Adrenal gland (tissue), 12 donors: ENCODE results near the gene ZNF562. TPM values are rescaled to one million over a fixed set of nuclear protein-coding genes. Genes with fewer than 3 reads are reported as not detected.
"Not testable (repeated sequence)": the region's sequence is repeated elsewhere in the genome, so short reads cannot be mapped to it uniquely, and the experiment has no call there.

Source experiments
- DNase-seq, 7 donors: peaks; one replicate each; pipeline ENCODE4 v3.0.0-alpha.2; 2019 to 2020
- H3K27ac ChIP-seq, 5 donors: fragments of 200-600 bp; sonication (generic) in 4 of 5; 1 replicate in 3 of 5; 2 replicates in 2 of 5; pipeline versions ENCODE4 v1.5.1 to v1.8.0; 2016 to 2020; ENCODE audit warnings: mild to moderate bottlenecking in 1 of 5
- H3K27me3 ChIP-seq: fragments of 200-600 bp; 2 replicates; pipeline ENCODE4 v1.8.0; 2021
- H3K36me3 ChIP-seq, 2 donors: fragments of 200-600 bp; replicated peaks in 1 of 2; 1 replicate in 1 of 2; 2 replicates in 1 of 2; pipeline versions ENCODE4 v1.5.1 to v1.8.0; 2018 to 2022
- H3K4me1 ChIP-seq, 2 donors: fragments of 200-600 bp; replicated peaks in 1 of 2; 1 replicate in 1 of 2; 2 replicates in 1 of 2; pipeline versions ENCODE4 v1.5.1 to v1.8.0; 2018 to 2021
- H3K4me3 ChIP-seq, 4 donors: fragments of 200-600 bp; sonication (generic) in 3 of 4; one replicate each; pipeline ENCODE4 v1.5.1; 2016 to 2018
- H3K9me3 ChIP-seq, 3 donors: fragments of 200-600 bp; sonication (generic) in 1 of 3; replicated peaks in 1 of 3; 1 replicate in 2 of 3; 2 replicates in 1 of 3; pipeline versions ENCODE4 v1.5.1 to v1.8.0; 2016 to 2021
- POLR2A ChIP-seq, 2 donors: fragments of 450-650 bp; IDR thresholded peaks; one replicate each; pipeline ENCODE4 v1.6.1; 2017; ENCODE audit warnings: antibody characterized with exemption in 2 of 2, mild to moderate bottlenecking in 2 of 2, moderate library complexity in 1 of 2
- WGBS, 4 donors: extraction: QIAGEN DNeasy Blood & Tissue Kit in 2 of 4; methylation state at CpG; one replicate each; pipeline versions ENCODE4 v1.1.5 to v1.1.7; 2013 to 2017; 5-methylcytosine and 5-hydroxymethylcytosine counted together
- intact Hi-C, 2 donors: fragments of 100-400 bp; cut with DNase I; formaldehyde crosslinking; loops; one replicate each; pipeline versions ENCODE4 v1.14.1 to v1.15.0; 2022 to 2023
- polyA plus RNA-seq, 3 donors: library from polyadenylated mRNA; stranded (reverse); fragments of 200-250 nt in 2 of 3; fragments of 350-450 nt in 1 of 3; fragmentation: Illumina TruSeq in 1 of 3; extraction: RNeasy Lipid Tissue Mini Kit (QIAGEN cat#74804) in 1 of 3; gene quantifications; one replicate each; pipeline ENCODE4 v1.2.3, GENCODE V29; 2013 to 2014
- total RNA-seq, 9 donors: library from RNA; depleted of rRNA in 4 of 9; stranded (reverse); fragments of >200 nt in 4 of 9; fragments of 120-200 nt in 1 of 9; fragmentation: NEBNext Ultra II Directional in 1 of 9; extraction: Animal tissue kit (Norgen Biotek cat#: 25700) in 1 of 9; gene quantifications; one replicate each; pipeline versions ENCODE4 v1.1.0 to v1.2.4, GENCODE V29; 2013 to 2023
- TF ChIP-seq, protein P1 (sequence below), 6 experiments: fragments of 450-650 bp in 4 of 6; fragments of 200-600 bp in 2 of 6; sonication (generic) in 1 of 6; IDR thresholded peaks; 1 replicate in 5 of 6; 2 replicates in 1 of 6; pipeline versions ENCODE4 v1.5.1 to v1.8.0; 2016 to 2021; ENCODE audit warnings: antibody characterized with exemption in 6 of 6, mild to moderate bottlenecking in 2 of 6, moderate library complexity in 1 of 6
- donor health status: healthy with polysubstance abuse.
- donor health status: Bipolar disorder and iron deficiency.
- donor health status: DM: yes; HTN: yes; CAD: no.
- donor health status: DM: no; HTN: no; CAD: no.
- donor health status: DM: no; HTN: no; CAD: no.
- donor health status: DM: yes; HTN: yes; CAD: no.

ZNF562 gene
- total and polyA plus RNA-seq, 12 donors: 3.4 to 35.1 (median 23.2) TPM

DNA sequence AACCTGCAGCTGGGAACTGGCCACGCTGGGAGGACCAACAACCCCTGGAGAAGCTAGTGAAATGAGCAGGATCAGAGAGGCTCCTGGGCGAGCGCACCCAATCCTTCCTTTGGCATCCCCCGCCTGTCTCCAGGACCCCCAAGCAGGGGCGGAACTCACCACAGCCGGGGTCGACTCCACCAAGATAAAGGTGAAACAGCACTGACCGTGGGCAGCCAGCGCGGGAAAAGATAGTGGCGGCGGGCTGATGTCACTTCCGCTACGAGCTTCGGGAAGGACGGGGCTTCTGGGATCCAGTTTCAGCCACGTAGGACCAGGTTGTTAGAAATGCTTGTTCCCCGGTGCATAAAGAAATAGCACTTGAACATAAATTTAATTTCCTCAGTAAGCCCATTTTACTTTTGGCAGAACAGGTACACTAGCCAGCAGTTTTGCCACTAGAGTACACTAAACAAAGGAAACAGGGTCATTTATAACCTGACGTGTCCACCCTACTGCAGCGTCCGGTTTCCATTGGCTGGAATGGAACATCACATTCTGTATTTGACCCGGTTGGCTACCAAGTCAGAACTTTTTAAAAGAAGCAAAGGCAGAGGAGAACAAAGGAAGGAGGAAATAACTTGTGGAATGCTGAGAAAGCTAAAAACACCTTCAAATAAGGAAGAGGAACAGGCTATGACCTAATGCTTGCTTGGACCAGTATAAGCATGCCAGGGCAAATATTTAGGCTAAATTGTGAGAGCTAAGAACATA lies 25.5 kb upstream of the ZNF562 start:
- no peaks in the 10 kb centered on the region for H3K9me3 ChIP-seq
- WGBS, 4 donors: 82 to 89% (median 88%) methylated on average over 20 to 22 of the region's 22 CpGs
- DNase-seq: no peak
- intact Hi-C loops: no loop called here
- no peak overlapping the region for H3K4me3 ChIP-seq
- no peaks in the 10 kb centered on the region for H3K36me3 ChIP-seq
- H3K27ac ChIP-seq: peak overlapping the region in 1 of 5 donors; percentile 8
- H3K27me3 ChIP-seq: no peaks in the 10 kb centered on the region
- no peak for TF ChIP-seq POLR2A (IDR thresholded peaks at IDR 0.05)
- TF ChIP-seq, protein P1, sequence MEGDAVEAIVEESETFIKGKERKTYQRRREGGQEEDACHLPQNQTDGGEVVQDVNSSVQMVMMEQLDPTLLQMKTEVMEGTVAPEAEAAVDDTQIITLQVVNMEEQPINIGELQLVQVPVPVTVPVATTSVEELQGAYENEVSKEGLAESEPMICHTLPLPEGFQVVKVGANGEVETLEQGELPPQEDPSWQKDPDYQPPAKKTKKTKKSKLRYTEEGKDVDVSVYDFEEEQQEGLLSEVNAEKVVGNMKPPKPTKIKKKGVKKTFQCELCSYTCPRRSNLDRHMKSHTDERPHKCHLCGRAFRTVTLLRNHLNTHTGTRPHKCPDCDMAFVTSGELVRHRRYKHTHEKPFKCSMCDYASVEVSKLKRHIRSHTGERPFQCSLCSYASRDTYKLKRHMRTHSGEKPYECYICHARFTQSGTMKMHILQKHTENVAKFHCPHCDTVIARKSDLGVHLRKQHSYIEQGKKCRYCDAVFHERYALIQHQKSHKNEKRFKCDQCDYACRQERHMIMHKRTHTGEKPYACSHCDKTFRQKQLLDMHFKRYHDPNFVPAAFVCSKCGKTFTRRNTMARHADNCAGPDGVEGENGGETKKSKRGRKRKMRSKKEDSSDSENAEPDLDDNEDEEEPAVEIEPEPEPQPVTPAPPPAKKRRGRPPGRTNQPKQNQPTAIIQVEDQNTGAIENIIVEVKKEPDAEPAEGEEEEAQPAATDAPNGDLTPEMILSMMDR (IDR thresholded peaks at IDR 0.05): no peak
- no peaks in the 10 kb centered on the region for H3K4me1 ChIP-seq

DNA sequence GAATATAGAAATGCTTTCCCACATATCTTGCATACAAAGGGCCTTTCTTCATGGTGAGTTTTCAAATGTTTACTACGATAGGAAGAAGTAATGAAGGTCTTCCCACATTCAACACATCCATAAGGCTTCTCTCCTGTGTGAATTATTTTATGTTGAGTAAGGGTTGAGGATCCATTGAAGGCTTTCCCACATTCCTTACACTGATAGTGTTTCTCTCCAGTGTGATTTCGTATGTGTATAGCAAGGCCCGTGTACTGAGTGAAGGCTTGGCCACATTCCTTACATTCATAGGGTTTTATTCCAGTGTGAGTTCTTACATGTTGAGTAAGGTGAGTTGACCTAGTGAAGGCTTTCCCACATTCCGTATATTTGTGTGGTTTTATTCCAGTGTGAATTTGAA lies 15.4 kb upstream of the ZNF562 start:
- H3K27ac ChIP-seq, H3K36me3 ChIP-seq, H3K4me3 ChIP-seq, DNase-seq, intact Hi-C loops, H3K27me3 ChIP-seq, H3K9me3 ChIP-seq, H3K4me1 ChIP-seq: not testable (repeated sequence)
- WGBS, 4 donors: 61 to 70% (median 65%) methylated on average over 4 of the region's 4 CpGs

DNA sequence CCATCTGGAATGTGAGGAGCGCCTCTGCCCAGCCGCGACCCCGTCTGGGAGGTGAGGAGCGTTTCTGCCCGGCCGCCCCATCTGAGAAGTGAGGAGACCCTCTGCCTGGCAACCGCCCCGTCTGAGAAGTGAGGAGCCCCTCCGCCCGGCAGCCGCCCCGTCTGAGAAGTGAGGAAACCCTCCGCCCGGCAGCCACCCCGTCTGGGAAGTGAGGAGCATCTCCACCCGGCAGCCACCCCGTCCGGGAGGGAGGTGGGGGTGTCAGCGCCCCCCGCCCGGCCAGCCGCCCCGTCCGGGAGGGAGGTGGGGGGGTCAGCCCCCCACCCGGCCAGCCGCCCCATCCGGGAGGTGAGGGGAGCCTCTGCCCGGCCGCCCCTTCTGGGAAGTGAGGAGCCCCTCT lies 5.1 kb upstream of the ZNF562 start:
- intact Hi-C loops, H3K4me1 ChIP-seq, H3K27ac ChIP-seq, DNase-seq, H3K27me3 ChIP-seq, H3K4me3 ChIP-seq, H3K36me3 ChIP-seq, H3K9me3 ChIP-seq: not testable (repeated sequence)
- WGBS, 4 donors: 92 to 100% (median 95%) methylated on average over 1 to 24 of the region's 30 CpGs

DNA sequence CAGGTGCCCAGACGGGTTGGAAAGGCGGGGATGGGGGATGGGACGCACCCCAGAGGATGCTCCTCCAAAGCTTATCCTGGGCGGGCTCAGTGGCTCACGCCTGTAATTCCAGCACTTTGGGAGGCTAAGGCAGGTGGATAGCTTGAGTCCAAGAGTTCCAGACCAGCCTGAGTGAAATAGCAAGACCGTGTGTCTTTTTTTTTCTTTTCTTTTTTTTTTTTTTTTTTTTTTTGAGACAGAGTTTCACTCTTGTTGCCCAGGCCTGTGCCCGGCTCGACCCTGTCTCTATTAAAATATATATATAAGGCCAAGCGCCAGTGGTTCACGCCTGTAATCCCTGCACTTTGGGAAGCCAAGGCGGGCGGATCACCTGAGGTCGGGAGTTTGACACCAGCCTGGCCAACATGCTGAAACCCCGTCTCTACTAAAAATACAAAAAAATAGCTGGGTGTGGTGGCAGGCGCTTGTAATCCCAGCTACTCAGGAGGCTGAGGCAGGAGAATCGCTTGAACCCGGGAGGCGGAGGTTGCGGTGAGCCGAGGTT lies 530 bp upstream of the ZNF562 start:
- H3K9me3 ChIP-seq: peaks cover 0 to 17% (median 0%) of the 10 kb centered on the region in 3 donors
- H3K4me1 ChIP-seq, intact Hi-C loops, H3K27me3 ChIP-seq, H3K36me3 ChIP-seq: not testable (repeated sequence)
- peak overlapping the region; percentile 89 to 97 (median 94) for H3K27ac ChIP-seq
- peak overlapping the region; percentile 73 to 93 (median 86) for H3K4me3 ChIP-seq
- 55 to 62% (median 60%) methylated on average over 19 to 20 of the region's 20 CpGs for WGBS, 4 donors
- peak in 1 of 7 donors; percentile 26 for DNase-seq

DNA sequence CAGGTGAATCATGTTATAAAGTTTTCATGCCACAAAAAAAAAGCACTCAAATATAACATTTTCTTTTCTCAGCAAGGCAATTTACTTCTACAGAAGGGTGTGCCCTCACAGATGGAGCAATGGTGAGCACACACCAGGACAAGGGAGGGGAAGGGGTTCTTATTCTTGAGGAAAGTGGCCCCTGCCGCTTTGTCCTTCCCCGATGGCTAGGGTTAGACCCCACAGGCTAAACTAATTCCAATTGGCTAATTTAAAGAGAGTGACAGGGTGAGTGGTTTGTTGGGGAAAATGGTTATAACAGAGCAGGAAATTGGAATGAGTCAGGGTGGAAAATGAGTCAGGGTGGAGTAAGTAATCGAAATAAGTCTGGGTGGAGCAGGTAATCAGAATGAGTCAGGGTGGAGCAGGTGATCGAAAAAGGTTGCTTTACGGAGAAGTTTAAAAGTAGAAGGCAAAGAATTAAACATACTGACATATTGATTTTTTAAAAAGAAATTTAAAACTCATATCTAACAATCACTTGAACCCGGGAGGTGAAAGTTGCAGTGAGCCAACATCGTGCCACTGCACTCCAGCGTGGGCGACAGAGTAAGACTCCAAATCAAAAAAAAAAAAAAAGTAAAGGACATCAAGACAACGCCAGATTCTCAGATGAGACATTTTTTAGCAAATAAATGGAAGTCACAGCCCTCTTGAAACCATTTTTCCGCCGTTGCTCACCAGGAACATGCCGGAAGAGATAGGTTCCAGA lies 813 bp downstream of the ZNF562 start:
- H3K4me3 ChIP-seq: peak overlapping the region; percentile 73 to 93 (median 86)
- TF ChIP-seq, protein P1 (IDR thresholded peaks at IDR 0.05): no peak
- no peak for TF ChIP-seq POLR2A (IDR thresholded peaks at IDR 0.05)
- WGBS, 4 donors: 33 to 37% (median 34%) methylated on average over 13 of the region's 13 CpGs
- H3K27me3 ChIP-seq: no peaks in the 10 kb centered on the region
- H3K4me1 ChIP-seq: no peaks in the 10 kb centered on the region
- DNase-seq: no peak
- H3K9me3 ChIP-seq: peaks cover 0 to 18% (median 0%) of the 10 kb centered on the region in 3 donors
- intact Hi-C loops: no loop called here
- no peaks in the 10 kb centered on the region for H3K36me3 ChIP-seq
- peak overlapping the region; percentile 89 to 97 (median 94) for H3K27ac ChIP-seq
